LNCAP (cell line): Measurements from ENCODE around the gene LHFPL4.

Experiments used
- TF ChIP-seq, protein P1 (sequence below): fragments of 450-650 bp; IDR thresholded peaks from 2 replicates; pipeline ENCODE4 v1.5.1; 2017; ENCODE audit warnings: mild to moderate bottlenecking

Gene LHFPL4

DNA sequence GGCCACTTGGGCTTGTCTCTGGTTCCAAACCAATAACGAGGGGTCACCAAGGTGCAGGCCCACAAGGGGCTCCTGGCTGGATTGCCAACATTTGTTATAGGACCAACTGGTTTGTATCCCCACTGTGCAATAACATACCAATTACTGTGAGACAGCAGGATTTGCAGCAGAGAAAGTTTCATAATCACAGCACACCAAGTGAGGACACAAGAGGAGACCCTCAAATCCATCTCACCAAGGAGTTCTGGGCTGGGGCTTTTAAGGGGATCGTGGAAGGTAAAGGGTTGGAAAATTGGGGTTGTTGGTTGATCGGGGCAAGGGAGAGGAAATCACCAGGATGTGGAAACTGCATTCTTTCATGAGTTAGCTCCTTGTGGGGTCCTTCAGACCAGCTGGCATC is 29.7 kb upstream of the LHFPL4 start:
- TF ChIP-seq, protein P1, sequence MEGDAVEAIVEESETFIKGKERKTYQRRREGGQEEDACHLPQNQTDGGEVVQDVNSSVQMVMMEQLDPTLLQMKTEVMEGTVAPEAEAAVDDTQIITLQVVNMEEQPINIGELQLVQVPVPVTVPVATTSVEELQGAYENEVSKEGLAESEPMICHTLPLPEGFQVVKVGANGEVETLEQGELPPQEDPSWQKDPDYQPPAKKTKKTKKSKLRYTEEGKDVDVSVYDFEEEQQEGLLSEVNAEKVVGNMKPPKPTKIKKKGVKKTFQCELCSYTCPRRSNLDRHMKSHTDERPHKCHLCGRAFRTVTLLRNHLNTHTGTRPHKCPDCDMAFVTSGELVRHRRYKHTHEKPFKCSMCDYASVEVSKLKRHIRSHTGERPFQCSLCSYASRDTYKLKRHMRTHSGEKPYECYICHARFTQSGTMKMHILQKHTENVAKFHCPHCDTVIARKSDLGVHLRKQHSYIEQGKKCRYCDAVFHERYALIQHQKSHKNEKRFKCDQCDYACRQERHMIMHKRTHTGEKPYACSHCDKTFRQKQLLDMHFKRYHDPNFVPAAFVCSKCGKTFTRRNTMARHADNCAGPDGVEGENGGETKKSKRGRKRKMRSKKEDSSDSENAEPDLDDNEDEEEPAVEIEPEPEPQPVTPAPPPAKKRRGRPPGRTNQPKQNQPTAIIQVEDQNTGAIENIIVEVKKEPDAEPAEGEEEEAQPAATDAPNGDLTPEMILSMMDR = no peak

DNA sequence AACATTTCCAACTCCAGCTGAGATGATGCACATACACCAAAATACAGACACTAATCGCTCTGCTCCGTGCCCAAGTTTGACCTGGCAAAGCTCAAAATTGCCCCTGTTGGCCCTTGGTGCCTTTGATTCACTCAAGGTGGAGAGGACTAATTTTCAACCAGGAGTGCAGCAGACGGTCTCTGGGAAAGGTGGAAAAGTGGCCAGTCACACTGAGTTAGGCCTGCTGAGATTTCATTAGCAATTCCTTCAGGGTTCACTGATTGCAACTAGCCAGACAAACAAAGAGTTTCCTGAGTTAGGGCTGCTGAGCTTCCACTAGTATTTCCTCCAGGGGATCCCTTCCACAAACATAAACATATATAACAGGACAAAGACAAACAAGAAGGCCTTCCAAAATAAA is 28.7 kb upstream of the LHFPL4 start:
- TF ChIP-seq, protein P1 = no peak

DNA sequence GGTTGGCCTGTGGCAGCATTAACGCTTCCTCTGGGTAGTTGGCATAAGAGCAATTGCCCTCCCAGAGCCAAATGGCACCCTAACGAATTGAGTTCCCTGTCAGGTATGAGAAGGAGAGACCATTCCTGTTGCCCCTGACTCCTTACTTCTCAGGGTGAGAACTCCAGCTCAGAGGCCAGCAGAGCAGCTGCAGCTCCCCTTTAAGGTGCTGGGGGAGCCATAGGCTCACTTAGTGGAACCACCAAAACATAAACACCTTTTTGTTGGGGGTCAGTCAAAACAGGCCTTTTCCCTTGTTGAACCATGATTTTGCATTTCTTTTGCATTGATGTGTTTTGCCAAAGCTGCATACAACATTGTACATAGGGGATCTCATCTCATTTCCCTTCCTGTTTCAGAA is 28.1 kb upstream of the LHFPL4 start:
- TF ChIP-seq, protein P1 = no peak

DNA sequence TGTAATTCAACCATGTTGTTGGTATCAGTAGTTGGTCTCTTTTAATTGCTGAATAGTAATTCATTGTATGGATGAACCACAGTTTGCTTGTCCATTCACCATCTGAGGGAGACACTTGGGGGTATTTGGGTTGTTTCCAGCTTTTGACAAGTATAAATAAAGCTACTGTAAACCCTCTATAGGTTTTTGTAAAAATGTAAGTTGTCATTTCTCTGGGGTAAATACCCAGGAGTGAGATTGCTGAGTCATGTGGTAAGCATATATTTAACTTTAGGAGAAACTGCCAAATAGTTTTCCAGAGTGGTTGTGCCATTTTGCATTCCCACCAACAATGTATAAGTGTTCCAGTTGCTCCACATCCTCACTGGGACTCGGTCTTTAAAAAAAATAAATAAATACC is 15.4 kb upstream of the LHFPL4 start:
- TF ChIP-seq, protein P1 = no peak

DNA sequence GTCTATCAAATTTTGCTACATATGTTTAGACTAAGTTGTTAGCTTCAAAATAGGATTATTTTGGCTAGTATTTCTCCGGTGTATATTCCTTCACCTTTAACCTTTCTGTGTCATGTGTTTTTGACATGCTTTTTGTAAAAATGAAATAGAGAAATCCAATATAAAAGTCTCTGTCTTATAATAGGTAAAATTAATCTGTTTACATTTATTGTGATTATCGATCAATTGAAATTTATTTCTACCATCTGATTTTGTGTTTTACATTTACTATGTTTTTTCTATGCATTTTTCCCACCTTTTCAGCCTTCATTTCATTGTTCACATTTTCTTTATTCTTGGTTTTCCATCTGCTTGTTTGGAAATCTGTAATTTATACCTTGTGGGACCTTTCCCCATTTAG is 11.7 kb upstream of the LHFPL4 start:
- TF ChIP-seq, protein P1 = no peak

DNA sequence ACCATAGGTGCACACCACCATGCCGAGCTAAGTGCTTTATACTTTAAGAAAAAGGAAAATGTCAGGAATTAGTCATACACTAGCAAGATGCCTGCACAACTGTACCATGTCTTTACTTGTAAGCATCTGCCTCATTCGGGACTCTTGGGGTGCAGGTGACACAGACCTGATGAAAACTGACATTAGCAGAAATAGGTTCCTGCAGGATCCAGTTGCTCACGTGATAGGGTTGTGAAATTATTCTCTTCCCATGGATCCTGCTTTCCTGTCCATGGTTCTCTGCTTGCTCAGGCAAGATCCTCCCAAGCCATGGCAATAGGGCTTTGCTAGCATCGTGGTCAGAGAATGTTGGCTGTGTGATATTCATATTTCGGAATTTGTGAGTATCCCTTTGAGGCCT is 10.2 kb upstream of the LHFPL4 start:
- TF ChIP-seq, protein P1 = no peak

DNA sequence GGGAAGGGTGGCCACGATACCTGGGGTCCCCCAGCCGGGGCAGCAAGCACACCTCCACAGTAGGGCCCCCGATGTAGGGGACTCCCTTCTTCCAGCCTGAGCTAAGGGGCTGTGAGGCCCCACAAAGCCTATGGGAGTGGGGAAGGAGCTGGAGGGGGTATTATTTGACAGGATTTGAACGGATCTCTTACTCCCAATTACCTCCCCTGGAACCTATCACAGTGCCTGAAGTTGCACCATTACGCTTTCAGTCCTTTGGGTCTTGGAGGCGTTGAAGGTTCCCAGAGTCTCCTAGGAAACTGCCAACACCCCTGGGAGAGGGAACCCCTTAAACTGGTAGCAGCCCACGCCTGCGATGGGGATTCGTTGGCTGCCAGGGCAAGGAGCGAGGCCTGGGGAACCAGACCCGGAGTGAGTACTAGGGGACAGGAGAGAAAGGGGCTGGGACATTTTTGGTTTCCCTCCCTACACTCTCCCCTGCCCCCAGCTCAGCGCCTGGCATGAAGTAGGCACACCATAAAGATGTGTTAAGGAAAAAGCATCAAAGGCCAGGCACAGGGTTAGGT is 409 bp upstream of the LHFPL4 start:
- TF ChIP-seq, protein P1 = no peak
